ENCODE data around the gene TYRO3.

DNA sequence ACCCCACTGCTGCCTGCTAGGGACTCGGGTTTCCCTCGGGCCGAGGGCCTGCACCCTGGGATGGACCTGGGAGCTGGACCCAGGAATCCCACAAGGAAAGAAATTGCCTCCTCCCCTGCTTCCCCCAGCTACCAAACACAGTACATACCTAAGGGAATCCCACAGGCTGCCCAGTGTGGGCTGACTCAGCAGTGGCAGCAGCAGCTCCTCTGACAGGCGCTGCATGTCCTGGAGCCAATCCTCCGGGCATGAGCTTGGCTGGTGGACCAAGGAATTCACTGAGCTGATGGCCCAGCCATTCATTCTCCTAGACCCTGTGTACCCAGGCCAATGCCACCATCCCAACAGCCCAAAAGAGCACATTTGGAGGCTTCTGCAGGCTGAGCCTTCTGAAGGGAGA is 35.9 kb upstream of the TYRO3 start:
- no peak for TF ChIP-seq CTCF (IDR thresholded peaks at IDR 0.05)
- no peak for TF ChIP-seq POLR2A (IDR thresholded peaks at IDR 0.05)
